ENCODE results near the gene ATP8B4.

The ATP8B4 gene

DNA sequence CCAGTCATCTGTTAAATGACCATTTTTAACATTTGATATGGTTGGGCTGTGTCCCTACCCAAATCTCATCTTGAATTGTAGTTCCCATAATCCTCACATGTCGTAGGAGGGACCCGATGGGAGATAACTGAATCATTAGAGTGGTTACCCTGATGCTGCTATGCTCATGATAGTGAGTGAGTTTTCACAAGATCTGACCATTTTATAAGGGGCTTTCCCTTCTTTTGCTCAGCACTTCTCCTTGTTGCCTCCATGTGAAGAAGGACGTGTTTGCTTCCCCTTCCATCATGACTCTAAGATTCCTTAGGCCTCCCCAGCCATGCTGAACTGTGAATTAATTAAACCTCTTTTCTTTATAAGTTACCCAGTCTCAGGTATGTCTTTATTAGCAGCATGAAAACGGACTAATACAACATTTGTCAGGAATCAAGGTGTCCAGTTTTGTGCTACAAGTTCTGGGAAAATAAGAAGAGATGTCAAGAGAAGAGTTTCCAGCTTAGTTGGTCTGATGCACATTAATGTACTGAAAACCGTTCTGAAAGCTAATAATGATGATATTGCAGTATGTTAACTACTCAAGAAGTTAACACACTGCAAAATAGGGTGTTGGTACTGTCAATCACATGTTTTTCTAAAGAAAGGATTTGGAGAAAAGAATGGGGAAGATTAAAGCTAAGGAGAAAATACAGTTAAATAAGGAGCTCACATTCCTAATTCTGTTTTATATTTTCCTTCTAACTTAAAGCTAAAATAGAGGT is 67.9 kb downstream of the ATP8B4 start:
- Histone ChIP-seq H3K4me3 (ENCODE audit: insufficient read depth, low read length, poor library complexity, severe bottlenecking) (no peak overlapping the region), H3K9me3 (ENCODE audit: insufficient read depth, low read length) (no peaks in the 10 kb centered on the region), H3F3A (ENCODE audit: insufficient read depth) (no peaks in the 10 kb centered on the region), H3K4me2 (ENCODE audit: low read depth, low read length, poor library complexity, severe bottlenecking) (no peak overlapping the region), H3K9ac (ENCODE audit: low read length) (no peak overlapping the region), H3K79me2 (ENCODE audit: insufficient read depth, low read length) (no peaks in the 10 kb centered on the region), H2AFZ (ENCODE audit: low read depth, low read length, severe bottlenecking) (no peak overlapping the region), H4K20me1 (ENCODE audit: low read depth, low read length) (no peaks in the 10 kb centered on the region), H3K27ac (ENCODE audit: low read depth, low read length) (no peak overlapping the region), H3K36me3 (ENCODE audit: low read length) (no peaks in the 10 kb centered on the region), H3K27me3 (ENCODE audit: low read length) (no peaks in the 10 kb centered on the region), H3K9me2 (replicated peaks; ENCODE audit: insufficient read depth, low read length) (no peaks in the 10 kb centered on the region)
- no peak for TF ChIP-seq EZH2phosphoT487 (conservative IDR thresholded peaks at IDR 0.05; ENCODE audit: low read length)
- TF ChIP-seq, protein P1, sequence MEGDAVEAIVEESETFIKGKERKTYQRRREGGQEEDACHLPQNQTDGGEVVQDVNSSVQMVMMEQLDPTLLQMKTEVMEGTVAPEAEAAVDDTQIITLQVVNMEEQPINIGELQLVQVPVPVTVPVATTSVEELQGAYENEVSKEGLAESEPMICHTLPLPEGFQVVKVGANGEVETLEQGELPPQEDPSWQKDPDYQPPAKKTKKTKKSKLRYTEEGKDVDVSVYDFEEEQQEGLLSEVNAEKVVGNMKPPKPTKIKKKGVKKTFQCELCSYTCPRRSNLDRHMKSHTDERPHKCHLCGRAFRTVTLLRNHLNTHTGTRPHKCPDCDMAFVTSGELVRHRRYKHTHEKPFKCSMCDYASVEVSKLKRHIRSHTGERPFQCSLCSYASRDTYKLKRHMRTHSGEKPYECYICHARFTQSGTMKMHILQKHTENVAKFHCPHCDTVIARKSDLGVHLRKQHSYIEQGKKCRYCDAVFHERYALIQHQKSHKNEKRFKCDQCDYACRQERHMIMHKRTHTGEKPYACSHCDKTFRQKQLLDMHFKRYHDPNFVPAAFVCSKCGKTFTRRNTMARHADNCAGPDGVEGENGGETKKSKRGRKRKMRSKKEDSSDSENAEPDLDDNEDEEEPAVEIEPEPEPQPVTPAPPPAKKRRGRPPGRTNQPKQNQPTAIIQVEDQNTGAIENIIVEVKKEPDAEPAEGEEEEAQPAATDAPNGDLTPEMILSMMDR (IDR thresholded peaks at IDR 0.05; ENCODE audit: insufficient read depth, low read length, poor library complexity, severe bottlenecking): no peak

DNA sequence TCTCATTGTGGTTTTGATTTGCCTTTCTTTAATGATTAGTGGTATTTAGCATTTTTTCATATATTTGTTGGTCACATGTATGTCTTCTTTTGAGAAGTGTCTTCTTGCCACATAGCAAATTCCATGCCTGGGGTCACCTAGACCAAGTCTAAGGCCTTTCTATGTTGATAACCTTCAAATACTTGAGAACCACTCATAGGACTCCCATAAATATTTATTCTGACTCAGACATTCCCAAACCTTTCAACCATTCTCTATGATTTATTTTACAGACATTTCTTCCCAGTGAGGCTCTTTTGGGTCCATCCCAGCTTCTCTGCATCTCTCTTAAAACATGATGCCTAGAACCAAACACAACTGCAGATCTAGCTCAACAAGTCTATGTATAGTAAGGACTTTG is 69.2 kb downstream of the ATP8B4 start:
- no peaks in the 10 kb centered on the region for H3K9me2 ChIP-seq (replicated peaks; ENCODE audit: insufficient read depth, low read length)
- no peak overlapping the region for H3K27ac ChIP-seq (ENCODE audit: low read depth, low read length)
- TF ChIP-seq, protein P1 (IDR thresholded peaks at IDR 0.05; ENCODE audit: insufficient read depth, low read length, poor library complexity, severe bottlenecking): no peak
- no peak for TF ChIP-seq EZH2phosphoT487 (conservative IDR thresholded peaks at IDR 0.05; ENCODE audit: low read length)
- H2AFZ ChIP-seq (ENCODE audit: low read depth, low read length, severe bottlenecking): no peak overlapping the region
- H3K79me2 ChIP-seq (ENCODE audit: insufficient read depth, low read length): no peaks in the 10 kb centered on the region
- no peaks in the 10 kb centered on the region for H3F3A ChIP-seq (ENCODE audit: insufficient read depth)
- no peaks in the 10 kb centered on the region for H3K36me3 ChIP-seq (ENCODE audit: low read length)
- H4K20me1 ChIP-seq (ENCODE audit: low read depth, low read length): no peaks in the 10 kb centered on the region
- H3K27me3 ChIP-seq (ENCODE audit: low read length): no peaks in the 10 kb centered on the region
- H3K9ac ChIP-seq (ENCODE audit: low read length): no peak overlapping the region
- H3K9me3 ChIP-seq (ENCODE audit: insufficient read depth, low read length): no peaks in the 10 kb centered on the region
- H3K4me3 ChIP-seq (ENCODE audit: insufficient read depth, low read length, poor library complexity, severe bottlenecking): no peak overlapping the region
- no peak overlapping the region for H3K4me2 ChIP-seq (ENCODE audit: low read depth, low read length, poor library complexity, severe bottlenecking)

DNA sequence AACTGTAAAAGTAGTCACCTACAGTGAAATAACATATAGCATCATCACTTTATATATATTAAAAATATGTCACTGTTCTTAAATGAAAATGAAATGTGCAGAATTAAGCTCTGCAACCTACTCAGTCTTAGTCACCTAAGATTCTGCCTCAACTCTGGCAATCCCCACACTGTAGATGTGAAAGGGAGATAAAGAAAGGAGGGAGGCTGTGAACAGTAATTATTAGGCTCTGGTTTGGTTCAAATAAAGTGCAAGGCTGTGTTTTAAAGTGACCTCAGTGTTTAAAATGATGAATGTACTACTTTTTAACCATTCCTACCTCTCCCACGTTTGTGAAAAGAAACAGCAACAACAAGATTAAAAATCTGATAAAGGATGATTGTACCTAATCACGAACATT is 72.2 kb downstream of the ATP8B4 start:
- Histone ChIP-seq H3K9me3 (ENCODE audit: insufficient read depth, low read length) (0 out of 2 replicates have a peak, but pooled peaks cover 9% of the 10 kb centered on the region), H2AFZ (ENCODE audit: low read depth, low read length, severe bottlenecking) (no peak overlapping the region), H3F3A (ENCODE audit: insufficient read depth) (no peaks in the 10 kb centered on the region), H3K27ac (ENCODE audit: low read depth, low read length) (no peak overlapping the region), H3K27me3 (ENCODE audit: low read length) (no peaks in the 10 kb centered on the region), H3K79me2 (ENCODE audit: insufficient read depth, low read length) (no peaks in the 10 kb centered on the region), H3K9ac (ENCODE audit: low read length) (no peak overlapping the region), H3K4me2 (ENCODE audit: low read depth, low read length, poor library complexity, severe bottlenecking) (no peak overlapping the region), H4K20me1 (ENCODE audit: low read depth, low read length) (no peaks in the 10 kb centered on the region), H3K9me2 (replicated peaks; ENCODE audit: insufficient read depth, low read length) (no peaks in the 10 kb centered on the region), H3K4me3 (ENCODE audit: insufficient read depth, low read length, poor library complexity, severe bottlenecking) (no peak overlapping the region), H3K36me3 (ENCODE audit: low read length) (no peaks in the 10 kb centered on the region)
- no peak for TF ChIP-seq EZH2phosphoT487 (conservative IDR thresholded peaks at IDR 0.05; ENCODE audit: low read length)
- TF ChIP-seq, protein P1 (IDR thresholded peaks at IDR 0.05; ENCODE audit: insufficient read depth, low read length, poor library complexity, severe bottlenecking): no peak

All from SU-DHL-6 (cell line).